Transverse colon (tissue), 4 donors: ENCODE results near the gene PHAF1. TPM values are rescaled to one million over a fixed set of nuclear protein-coding genes. Genes with fewer than 3 reads are reported as not detected.

Source experiments
- DNase-seq: peaks from one replicate; pipeline ENCODE4 v3.0.0-alpha.2; 2019
- H3K27ac ChIP-seq, 4 donors: fragments of 200-600 bp; sonication (generic); 2 replicates each; pipeline ENCODE4 v1.5.1; 2016 to 2018; ENCODE audit warnings: inconsistent platforms in 4 of 4
- H3K27me3 ChIP-seq: fragments of 200-600 bp; sonication (generic); 2 replicates; pipeline ENCODE4 v1.5.1; 2017; ENCODE audit warnings: inconsistent platforms
- H3K36me3 ChIP-seq, 4 donors: fragments of 200-600 bp; sonication (generic); 2 replicates each; pipeline ENCODE4 v1.5.1; 2017 to 2019; ENCODE audit warnings: inconsistent platforms in 4 of 4
- H3K4me1 ChIP-seq, 4 donors: fragments of 200-600 bp; sonication (generic); 2 replicates each; pipeline ENCODE4 v1.5.1; 2017 to 2020; ENCODE audit warnings: inconsistent platforms in 4 of 4
- H3K4me3 ChIP-seq, 4 donors: fragments of 200-600 bp; sonication (generic); 1 replicate in 1 of 4; 2 replicates in 3 of 4; pipeline versions ENCODE4 v1.5.1 to v1.6.1; 2017 to 2019; ENCODE audit warnings: inconsistent platforms in 4 of 4
- H3K9me3 ChIP-seq, 2 donors: fragments of 200-600 bp; sonication (generic); 2 replicates each; pipeline ENCODE4 v1.5.1; 2017 to 2019; ENCODE audit warnings: inconsistent platforms in 2 of 2
- EP300 ChIP-seq: sonication (generic); formaldehyde crosslinking; IDR thresholded peaks from one replicate; pipeline ENCODE4 v1.6.1; 2017; ENCODE audit warnings: antibody characterized with exemption, low read depth
- POLR2A ChIP-seq: fragments of 450-650 bp; IDR thresholded peaks from one replicate; pipeline ENCODE4 v1.6.1; 2016; ENCODE audit warnings: antibody characterized with exemption, mild to moderate bottlenecking, moderate library complexity
- POLR2AphosphoS5 ChIP-seq, 3 donors: sonication (generic); formaldehyde crosslinking; IDR thresholded peaks; one replicate each; pipeline ENCODE4 v1.6.1; 2016; ENCODE audit warnings: antibody characterized with exemption in 3 of 3
- WGBS, 2 donors: methylation state at CpG; one replicate each; pipeline ENCODE4 v1.1.5; 2018; ENCODE audit warnings: low coverage in 1 of 2; 5-methylcytosine and 5-hydroxymethylcytosine counted together
- in situ Hi-C, 4 donors: fragments of 200-750 bp; cut with MboI; loops; one replicate each; pipeline versions ENCODE4 v1.15.0 to v1.15.1; 2017; ENCODE audit warnings: low sequenced_read_pairs in 3 of 4, low pct_ligation_motif_present in 1 of 4, low pct_unique_long_range_greater_than_20kb in 1 of 4
- intact Hi-C: fragments of 100-400 bp; cut with DNase I; formaldehyde crosslinking; loops from one replicate; pipeline ENCODE4 v1.15.1; 2023; ENCODE audit warnings: low total_unique reads
- total RNA-seq, 4 donors: library from RNA; depleted of rRNA; stranded (reverse); fragments of >200 nt; gene quantifications; one replicate each; pipeline ENCODE4 v1.1.0, GENCODE V29; 2016
- TF ChIP-seq, protein P1 (sequence below), 5 experiments: fragments of 200-600 bp in 3 of 5; fragments of 450-650 bp in 2 of 5; sonication (generic) in 3 of 5; IDR thresholded peaks; 1 replicate in 2 of 5; 2 replicates in 3 of 5; pipeline ENCODE4 v1.5.1; 2016 to 2017; ENCODE audit warnings: antibody characterized with exemption in 5 of 5, inconsistent platforms in 3 of 5, mild to moderate bottlenecking in 2 of 5, moderate library complexity in 1 of 5

PHAF1 gene
- total RNA-seq, 4 donors from 2014 or later = 13.3 to 23.8 (median 17.7) TPM

DNA sequence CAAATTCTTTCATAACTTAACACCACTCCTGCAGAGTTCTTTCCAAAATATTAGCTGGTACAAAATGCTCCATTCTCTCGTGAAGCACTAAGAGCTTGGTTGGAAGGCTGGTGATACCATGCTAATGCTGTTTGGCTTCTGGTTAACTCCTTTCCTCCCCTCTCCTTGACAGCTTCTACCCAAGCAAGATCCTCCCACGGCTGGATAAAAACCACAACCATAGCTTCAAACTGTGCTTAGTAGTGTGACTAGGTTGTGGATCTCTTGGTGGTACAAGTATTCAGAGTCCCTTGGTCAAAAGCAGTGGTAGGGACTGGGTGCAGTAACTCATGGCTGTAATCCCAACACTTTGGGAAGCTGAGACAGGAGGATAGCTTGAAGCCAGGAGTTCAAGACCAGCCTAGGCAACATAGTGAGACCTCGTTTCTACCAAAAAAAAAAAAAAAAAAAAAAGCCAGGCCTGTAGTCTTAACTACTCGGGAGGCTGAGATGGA, 2.3 kb downstream of the PHAF1 start:
- intact Hi-C loops (no loop called here), in situ Hi-C loops (no loop called here)
- Histone ChIP-seq H3K4me3 (no peak overlapping the region), H3K36me3 (no peaks in the 10 kb centered on the region), H3K27ac (no peak overlapping the region), H3K27me3 (no peaks in the 10 kb centered on the region), H3K9me3 (no peaks in the 10 kb centered on the region), H3K4me1 (peaks cover 4 to 42% (median 17%) of the 10 kb centered on the region in 4 donors)
- WGBS, 2 donors = 80 to 83% methylated on average over 3 to 4 of the region's 4 CpGs
- TF ChIP-seq, protein P1, sequence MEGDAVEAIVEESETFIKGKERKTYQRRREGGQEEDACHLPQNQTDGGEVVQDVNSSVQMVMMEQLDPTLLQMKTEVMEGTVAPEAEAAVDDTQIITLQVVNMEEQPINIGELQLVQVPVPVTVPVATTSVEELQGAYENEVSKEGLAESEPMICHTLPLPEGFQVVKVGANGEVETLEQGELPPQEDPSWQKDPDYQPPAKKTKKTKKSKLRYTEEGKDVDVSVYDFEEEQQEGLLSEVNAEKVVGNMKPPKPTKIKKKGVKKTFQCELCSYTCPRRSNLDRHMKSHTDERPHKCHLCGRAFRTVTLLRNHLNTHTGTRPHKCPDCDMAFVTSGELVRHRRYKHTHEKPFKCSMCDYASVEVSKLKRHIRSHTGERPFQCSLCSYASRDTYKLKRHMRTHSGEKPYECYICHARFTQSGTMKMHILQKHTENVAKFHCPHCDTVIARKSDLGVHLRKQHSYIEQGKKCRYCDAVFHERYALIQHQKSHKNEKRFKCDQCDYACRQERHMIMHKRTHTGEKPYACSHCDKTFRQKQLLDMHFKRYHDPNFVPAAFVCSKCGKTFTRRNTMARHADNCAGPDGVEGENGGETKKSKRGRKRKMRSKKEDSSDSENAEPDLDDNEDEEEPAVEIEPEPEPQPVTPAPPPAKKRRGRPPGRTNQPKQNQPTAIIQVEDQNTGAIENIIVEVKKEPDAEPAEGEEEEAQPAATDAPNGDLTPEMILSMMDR (IDR thresholded peaks at IDR 0.05) = no peak
- TF ChIP-seq EP300 (no peak), POLR2AphosphoS5 (IDR thresholded peaks at IDR 0.05) (no peak), POLR2A (no peak)
- DNase-seq = no peak

DNA sequence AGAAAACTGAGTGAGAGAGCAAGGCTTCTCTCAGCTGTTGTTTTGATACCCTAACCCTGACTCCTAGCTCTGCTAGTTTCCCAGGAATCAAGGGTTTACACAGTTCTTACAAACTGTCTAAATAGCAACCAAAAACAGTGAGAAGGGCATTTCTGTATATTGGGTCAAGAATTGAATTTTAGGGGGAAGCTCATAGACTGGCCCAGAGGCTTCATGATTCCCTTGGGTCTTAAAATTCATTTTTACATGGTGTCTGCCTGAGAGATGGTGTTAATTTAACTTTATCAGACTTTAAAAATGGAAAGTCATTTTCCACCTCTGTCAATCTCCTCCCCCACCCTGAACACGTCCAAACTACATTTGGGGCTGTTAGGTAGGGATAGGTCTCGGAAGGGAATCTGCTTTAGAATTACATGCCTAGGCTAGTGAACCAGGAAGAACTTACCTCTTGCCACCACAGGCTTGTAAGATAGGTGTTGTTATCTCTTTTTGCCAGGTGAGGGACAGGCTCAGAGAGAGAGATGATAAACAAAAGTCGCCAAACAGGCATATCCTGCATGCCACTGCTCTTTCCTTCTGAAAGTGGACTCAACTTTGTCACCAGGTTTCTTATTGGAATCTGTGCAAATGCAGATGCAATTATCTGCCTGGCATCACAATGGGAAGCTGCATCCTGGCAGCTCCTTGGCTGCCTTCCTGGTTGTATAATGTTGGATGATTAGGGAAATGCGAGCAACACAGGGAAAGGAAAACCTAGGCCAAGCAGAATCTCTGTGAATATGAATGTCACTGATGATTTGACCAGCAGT, 3.1 kb downstream of the PHAF1 start:
- H3K27me3 ChIP-seq = no peaks in the 10 kb centered on the region
- WGBS, 2 donors = 55 to 61% methylated on average over 4 of the region's 4 CpGs
- intact Hi-C loops = no loop called here
- DNase-seq = no peak
- no peaks in the 10 kb centered on the region for H3K36me3 ChIP-seq
- peak overlapping the region in 1 of 4 donors; percentile 1 for H3K27ac ChIP-seq
- no peak for TF ChIP-seq POLR2AphosphoS5 (IDR thresholded peaks at IDR 0.05)
- TF ChIP-seq, protein P1 (IDR thresholded peaks at IDR 0.05) = peak in 1 of 5 experiments; percentile 11
- H3K4me1 ChIP-seq = peaks cover 4 to 42% (median 17%) of the 10 kb centered on the region in 4 donors
- no peak overlapping the region for H3K4me3 ChIP-seq
- no peaks in the 10 kb centered on the region for H3K9me3 ChIP-seq
- in situ Hi-C loops = no loop called here

DNA sequence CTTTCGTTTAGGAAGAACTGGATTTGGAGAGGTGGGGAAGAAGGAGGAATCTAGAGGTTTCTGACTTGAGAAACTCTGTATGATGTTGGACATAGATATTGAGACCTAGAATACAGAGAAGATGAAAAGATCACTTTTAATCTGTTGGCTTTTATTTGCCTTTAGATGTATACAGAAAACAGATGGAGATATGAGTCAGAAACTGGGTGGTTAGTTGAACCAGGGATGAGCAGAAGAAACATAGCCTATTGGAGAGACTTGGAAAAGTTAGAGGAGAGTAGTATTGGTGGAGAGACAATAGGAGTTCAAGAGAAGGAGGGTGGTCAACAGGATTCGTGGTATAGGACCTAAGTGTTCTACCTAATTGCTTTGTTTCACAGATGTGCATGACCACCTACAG, 5.1 kb downstream of the PHAF1 start:
- peaks cover 0 to 35% (median 11%) of the 10 kb centered on the region in 4 donors for H3K4me1 ChIP-seq
- 67 to 76% methylated on average over 2 of the region's 2 CpGs for WGBS, 2 donors
- H3K9me3 ChIP-seq = no peaks in the 10 kb centered on the region
- H3K27ac ChIP-seq = no peak overlapping the region
- no peak overlapping the region for H3K4me3 ChIP-seq
- no peaks in the 10 kb centered on the region for H3K27me3 ChIP-seq
- no peak for TF ChIP-seq POLR2AphosphoS5 (IDR thresholded peaks at IDR 0.05)
- no peak for TF ChIP-seq POLR2A
- TF ChIP-seq, protein P1 (IDR thresholded peaks at IDR 0.05) = no peak
- no peak for TF ChIP-seq EP300
- in situ Hi-C loops (no loop called here), intact Hi-C loops (no loop called here)
- H3K36me3 ChIP-seq = no peaks in the 10 kb centered on the region
- DNase-seq = no peak

DNA sequence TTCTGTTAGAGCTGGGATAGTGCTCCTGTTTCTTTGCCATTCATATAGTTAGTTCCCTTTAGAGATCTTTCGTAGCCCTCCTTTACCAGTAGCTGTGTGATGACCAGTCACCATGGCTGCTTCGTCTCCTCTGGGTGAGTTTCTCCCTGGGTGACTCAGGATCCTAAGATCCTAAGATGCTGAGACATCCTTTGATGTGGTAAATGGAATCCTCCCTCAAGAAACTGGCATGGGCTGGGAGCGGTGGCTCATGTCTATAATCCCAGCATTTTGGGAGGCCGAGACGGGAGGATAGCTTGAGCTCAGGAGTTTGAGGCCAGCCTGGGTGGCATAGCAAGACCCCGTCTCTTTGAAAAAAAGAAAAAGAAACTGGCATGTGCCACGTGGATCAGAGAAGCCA, 5.9 kb downstream of the PHAF1 start:
- DNase-seq = no peak
- intact Hi-C loops (no loop called here), in situ Hi-C loops (no loop called here)
- no peaks in the 10 kb centered on the region for H3K9me3 ChIP-seq
- H3K36me3 ChIP-seq = peaks cover 0 to 7% (median under 1%) of the 10 kb centered on the region in 4 donors
- TF ChIP-seq POLR2A (no peak), POLR2AphosphoS5 (IDR thresholded peaks at IDR 0.05) (no peak), EP300 (no peak)
- TF ChIP-seq, protein P1 (IDR thresholded peaks at IDR 0.05) = no peak
- no peaks in the 10 kb centered on the region for H3K27me3 ChIP-seq
- 79 to 80% methylated on average over 2 to 7 of the region's 7 CpGs for WGBS, 2 donors
- H3K4me3 ChIP-seq = no peak overlapping the region
- H3K27ac ChIP-seq = no peak overlapping the region
- H3K4me1 ChIP-seq = peaks cover 0 to 31% (median 7%) of the 10 kb centered on the region in 4 donors
